Caco-2 (cell line): ENCODE results near the gene HK1. TPM values are rescaled to one million over a fixed set of nuclear protein-coding genes. Genes with fewer than 3 reads are reported as not detected.

Experiments
- BruUV-seq: library from RNA; stranded (reverse); fragments of 400-500 nt; replicated peaks from 2 replicates; lab custom pipeline; 2021; lab: Mats Ljungman, UMichigan
- CTCF ChIA-PET: fragments of 300-600 bp; sonication (Branson Sonifier 250); formaldehyde crosslinking; loops from one replicate; lab custom pipeline; 2022; ENCODE audit warnings: antibody characterized with exemption; lab: Charles Lee
- POLR2A ChIA-PET: fragments of 300-600 bp; sonication (Branson Sonifier 250); formaldehyde crosslinking; loops from one replicate; lab custom pipeline; 2022; ENCODE audit warnings: antibody characterized with exemption; lab: Charles Lee
- DNase-seq, 2 experiments: peaks; one replicate each; pipeline versions ENCODE4 v3.0.0 to v3.0.0-alpha.2; 2020 to 2022
- H3K27me3 ChIP-seq: replicated peaks from 2 replicates; pipeline ENCODE4 v1.6.0; 2011; ENCODE audit warnings: low read length; ENCODE audit not compliant: control insufficient read depth, insufficient read depth
- H3K36me3 ChIP-seq: 2 replicates; pipeline ENCODE4 v1.5.1; 2011; ENCODE audit warnings: low read length; ENCODE audit not compliant: control insufficient read depth, insufficient read depth
- H3K4me1 ChIP-seq: fragments of 250-450 bp; sonication (Bioruptor Pico); 2 replicates; pipeline ENCODE4 v1.5.1; 2020; ENCODE audit warnings: mild to moderate bottlenecking
- H3K4me3 ChIP-seq: 2 replicates; pipeline ENCODE4 v1.5.1; 2011; ENCODE audit warnings: low read depth, mild to moderate bottlenecking, control low read depth, low read length
- H3K9me3 ChIP-seq: fragments of 250-450 bp; sonication (Bioruptor Pico); 2 replicates; pipeline ENCODE4 v1.5.1; 2020; ENCODE audit warnings: mild to moderate bottlenecking, moderate library complexity
- H3K27ac Mint-ChIP-seq: one replicate; pipeline ENCODE4 v1.8.0; 2022; ENCODE audit warnings: mixed read lengths; ENCODE audit not compliant: unreplicated experiment
- H3K27me3 Mint-ChIP-seq: one replicate; pipeline ENCODE4 v1.8.0; 2022; ENCODE audit warnings: mixed read lengths; ENCODE audit not compliant: insufficient read depth, unreplicated experiment
- H3K36me3 Mint-ChIP-seq: one replicate; pipeline ENCODE4 v1.8.0; 2022; ENCODE audit warnings: mild to moderate bottlenecking, mixed read lengths; ENCODE audit not compliant: insufficient read depth, unreplicated experiment
- H3K4me1 Mint-ChIP-seq: one replicate; pipeline ENCODE4 v1.8.0; 2022; ENCODE audit warnings: low read depth, mixed read lengths; ENCODE audit not compliant: unreplicated experiment
- H3K4me3 Mint-ChIP-seq: one replicate; pipeline ENCODE4 v1.8.0; 2022; ENCODE audit warnings: mild to moderate bottlenecking, moderate library complexity, mixed read lengths; ENCODE audit not compliant: unreplicated experiment
- H3K9me3 Mint-ChIP-seq: one replicate; pipeline ENCODE4 v1.8.0; 2022; ENCODE audit warnings: mixed read lengths; ENCODE audit not compliant: unreplicated experiment
- intact Hi-C: fragments of 100-400 bp; cut with micrococcal nuclease; formaldehyde crosslinking; loops from one replicate; pipeline ENCODE4 v1.10.0; 2022; ENCODE audit not compliant: unreplicated experiment
- total RNA-seq: library from RNA; stranded (reverse); gene quantifications from 2 replicates; pipeline ENCODE4 v1.2.3, GENCODE V29; 2022
- TF ChIP-seq, protein P1 (sequence below), 2 experiments: fragments of 200-600 bp in 1 of 2; IDR thresholded peaks; 1 replicate in 1 of 2; 2 replicates in 1 of 2; pipeline versions ENCODE4 v1.5.1 to v1.8.0; 2011 to 2022; ENCODE audit warnings: antibody characterized with exemption in 1 of 2, control low read depth in 1 of 2, inconsistent platforms in 1 of 2, low read depth in 1 of 2, low read length in 1 of 2, mild to moderate bottlenecking in 1 of 2, moderate library complexity in 1 of 2; ENCODE audit not compliant: insufficient read depth in 1 of 2, severe bottlenecking in 1 of 2, unreplicated experiment in 1 of 2

Gene HK1
- total RNA-seq, 1 experiment from 2014 or later: 35.4 TPM

DNA sequence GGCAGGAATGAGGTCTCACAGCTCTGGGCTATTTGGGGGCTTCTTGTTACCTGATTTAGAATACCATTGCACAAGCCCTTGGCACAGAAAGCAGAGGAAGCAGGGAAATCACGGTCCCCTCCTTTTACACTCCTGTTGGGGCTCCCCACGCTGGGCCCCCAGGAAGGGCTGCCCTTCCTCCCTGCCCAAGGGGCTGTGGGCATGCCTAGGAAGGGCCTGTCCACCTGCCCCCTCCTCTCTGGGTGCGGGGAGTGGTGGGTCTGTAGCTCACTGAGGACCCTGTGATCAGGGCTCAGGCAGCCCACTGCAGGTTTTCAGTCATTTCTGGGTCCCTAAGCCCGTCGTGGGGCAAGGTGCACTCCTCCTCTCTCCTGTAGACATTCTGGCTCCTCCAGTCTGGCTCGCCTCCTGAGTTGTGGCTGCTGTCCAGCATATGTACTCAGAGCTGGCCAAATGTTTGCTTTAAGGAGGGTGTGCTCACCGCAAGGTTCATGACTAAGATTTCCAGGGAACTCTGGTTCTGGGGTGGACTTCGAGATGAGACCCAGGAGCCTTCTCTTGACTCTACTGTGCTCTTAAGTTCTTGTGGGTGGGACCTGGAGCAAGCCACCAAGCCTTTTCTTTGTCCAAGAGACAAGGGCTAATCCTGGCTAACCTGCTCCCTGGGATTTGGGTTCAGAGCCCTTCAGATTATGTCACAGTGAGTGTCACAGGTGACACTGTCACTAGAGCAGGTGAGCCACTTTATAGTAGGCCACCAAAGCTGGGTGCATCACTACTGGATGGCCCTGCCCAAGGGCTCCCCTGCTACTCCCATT, 82.4 kb downstream of the HK1 start:
- BruUV-seq: no TSS peak
- H3K4me1 ChIP-seq: peaks cover 13% of the 10 kb centered on the region

DNA sequence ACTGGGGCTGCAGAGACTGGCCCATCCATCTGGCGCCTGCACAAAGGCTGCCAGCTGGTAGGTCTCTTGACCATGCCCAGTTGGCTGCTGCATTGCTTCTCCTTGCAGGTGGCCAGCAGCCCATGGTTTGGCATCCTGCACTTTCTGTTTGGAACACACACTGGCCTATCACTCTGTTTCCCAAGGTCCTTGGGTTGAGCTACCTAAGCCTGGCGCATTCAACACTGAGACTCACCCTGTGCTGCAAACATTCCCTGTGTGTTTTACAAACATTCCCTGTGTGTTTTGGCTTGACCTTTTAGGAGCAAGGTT, 83.0 kb downstream of the HK1 start:
- Histone ChIP-seq H3K4me3 (no peak overlapping the region), H3K4me1 (peaks cover 13% of the 10 kb centered on the region), H3K9me3 (no peaks in the 10 kb centered on the region), H3K27me3 (no peaks in the 10 kb centered on the region), H3K36me3 (no peaks in the 10 kb centered on the region)
- POLR2A ChIA-PET: no interaction called here
- CTCF ChIA-PET: interaction anchor here (0.6 to 1.3 kb wide), 4 partner anchors 28 to 146 kb away, joined by 3 to 5 read pairs (median 3); no protein-coding TSS in a partner anchor
- no peaks in the 10 kb centered on the region for H3K9me3 Mint-ChIP-seq
- TF ChIP-seq, protein P1, sequence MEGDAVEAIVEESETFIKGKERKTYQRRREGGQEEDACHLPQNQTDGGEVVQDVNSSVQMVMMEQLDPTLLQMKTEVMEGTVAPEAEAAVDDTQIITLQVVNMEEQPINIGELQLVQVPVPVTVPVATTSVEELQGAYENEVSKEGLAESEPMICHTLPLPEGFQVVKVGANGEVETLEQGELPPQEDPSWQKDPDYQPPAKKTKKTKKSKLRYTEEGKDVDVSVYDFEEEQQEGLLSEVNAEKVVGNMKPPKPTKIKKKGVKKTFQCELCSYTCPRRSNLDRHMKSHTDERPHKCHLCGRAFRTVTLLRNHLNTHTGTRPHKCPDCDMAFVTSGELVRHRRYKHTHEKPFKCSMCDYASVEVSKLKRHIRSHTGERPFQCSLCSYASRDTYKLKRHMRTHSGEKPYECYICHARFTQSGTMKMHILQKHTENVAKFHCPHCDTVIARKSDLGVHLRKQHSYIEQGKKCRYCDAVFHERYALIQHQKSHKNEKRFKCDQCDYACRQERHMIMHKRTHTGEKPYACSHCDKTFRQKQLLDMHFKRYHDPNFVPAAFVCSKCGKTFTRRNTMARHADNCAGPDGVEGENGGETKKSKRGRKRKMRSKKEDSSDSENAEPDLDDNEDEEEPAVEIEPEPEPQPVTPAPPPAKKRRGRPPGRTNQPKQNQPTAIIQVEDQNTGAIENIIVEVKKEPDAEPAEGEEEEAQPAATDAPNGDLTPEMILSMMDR (IDR thresholded peaks at IDR 0.05; ENCODE audit: insufficient read depth in 1 of 2, low read depth in 1 of 2, low read length in 1 of 2, severe bottlenecking in 1 of 2, unreplicated experiment in 1 of 2): no peak
- no TSS peak for BruUV-seq
- no peak for DNase-seq
- intact Hi-C loops: loop anchor here (2.0 kb wide), 1 partner anchor 24 kb away; no protein-coding TSS in a partner anchor
- peaks cover 24% of the 10 kb centered on the region for H3K4me1 Mint-ChIP-seq
- no peaks in the 10 kb centered on the region for H3K27me3 Mint-ChIP-seq
- H3K4me3 Mint-ChIP-seq: no peak overlapping the region
- no peak overlapping the region for H3K27ac Mint-ChIP-seq
- no peaks in the 10 kb centered on the region for H3K36me3 Mint-ChIP-seq

More for the DNA sequence above, 82.4 kb downstream of the HK1 start:
- H3K4me3 Mint-ChIP-seq: no peak overlapping the region
- H3K27me3 Mint-ChIP-seq: no peaks in the 10 kb centered on the region
- POLR2A ChIA-PET: no interaction called here
- H3K27ac Mint-ChIP-seq: peak overlapping the region; percentile 37
- TF ChIP-seq, protein P1 (IDR thresholded peaks at IDR 0.05; ENCODE audit: insufficient read depth in 1 of 2, low read depth in 1 of 2, low read length in 1 of 2, severe bottlenecking in 1 of 2, unreplicated experiment in 1 of 2): no peak
- CTCF ChIA-PET: interaction anchor here (0.6 to 1.3 kb wide), 4 partner anchors 27 to 146 kb away, joined by 3 to 5 read pairs (median 3); no protein-coding TSS in a partner anchor
- peak; percentile 75 for DNase-seq
- intact Hi-C loops: loop anchor here (1.0 to 2.0 kb wide), 3 partner anchors 8 to 45 kb away; no protein-coding TSS in a partner anchor
- Histone ChIP-seq H3K4me3 (no peak overlapping the region), H3K27me3 (no peaks in the 10 kb centered on the region), H3K36me3 (no peaks in the 10 kb centered on the region), H3K9me3 (no peaks in the 10 kb centered on the region)
- no peaks in the 10 kb centered on the region for H3K9me3 Mint-ChIP-seq
- no peaks in the 10 kb centered on the region for H3K36me3 Mint-ChIP-seq
- H3K4me1 Mint-ChIP-seq: peaks cover 24% of the 10 kb centered on the region

DNA sequence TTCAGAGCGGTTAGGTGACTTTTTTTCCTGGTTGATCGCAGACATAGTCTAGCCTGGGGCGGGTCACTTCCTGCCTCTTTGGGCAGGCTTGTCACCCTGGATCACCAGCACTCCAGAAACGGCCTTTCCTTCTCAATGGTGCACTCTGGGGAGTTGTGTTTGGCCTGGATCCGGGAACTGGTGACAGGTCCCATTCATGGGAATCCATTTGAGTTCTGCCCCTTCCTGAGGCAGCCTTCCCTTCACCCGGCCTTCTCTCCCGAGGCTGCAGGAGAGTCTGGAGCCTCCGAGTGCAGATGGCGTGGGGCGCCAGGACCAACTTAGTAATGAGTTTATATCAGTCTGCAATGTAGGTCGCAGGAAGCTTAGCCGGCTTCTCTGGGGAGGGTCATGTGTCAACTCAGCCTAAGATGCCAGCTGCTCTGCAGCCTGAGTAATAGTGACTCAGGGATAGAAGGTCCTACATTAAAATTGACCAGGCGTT, 84.2 kb downstream of the HK1 start:
- Mint-ChIP-seq H3K36me3 (no peaks in the 10 kb centered on the region), H3K4me1 (peaks cover 24% of the 10 kb centered on the region), H3K27me3 (no peaks in the 10 kb centered on the region), H3K9me3 (no peaks in the 10 kb centered on the region), H3K4me3 (no peak overlapping the region), H3K27ac (no peak overlapping the region)
- no peak for DNase-seq
- Histone ChIP-seq H3K4me1 (peaks cover 13% of the 10 kb centered on the region), H3K27me3 (no peaks in the 10 kb centered on the region), H3K36me3 (no peaks in the 10 kb centered on the region), H3K9me3 (no peaks in the 10 kb centered on the region), H3K4me3 (no peak overlapping the region)
- ChIA-PET POLR2A (interaction anchor here (0.6 to 1.0 kb wide), 2 partner anchors 10 to 23 kb away, joined by 3 read pairs; no protein-coding TSS in a partner anchor), CTCF (interaction anchor here (0.6 to 1.0 kb wide), 3 partner anchors 30 to 131 kb away, joined by 3 read pairs; no protein-coding TSS in a partner anchor)
- TF ChIP-seq, protein P1 (IDR thresholded peaks at IDR 0.05; ENCODE audit: insufficient read depth in 1 of 2, low read depth in 1 of 2, low read length in 1 of 2, severe bottlenecking in 1 of 2, unreplicated experiment in 1 of 2): no peak
- BruUV-seq: no TSS peak
- intact Hi-C loops: no loop called here
